Measurements from ENCODE around the gene SLC22A14. TPM values are rescaled to one million over a fixed set of nuclear protein-coding genes. Genes with fewer than 3 reads are reported as not detected.

SLC22A14 gene
- total RNA-seq, 6 experiments from 2014 or later = 0.12 to 0.29 (median 0.12) TPM; not detected in 3

DNA sequence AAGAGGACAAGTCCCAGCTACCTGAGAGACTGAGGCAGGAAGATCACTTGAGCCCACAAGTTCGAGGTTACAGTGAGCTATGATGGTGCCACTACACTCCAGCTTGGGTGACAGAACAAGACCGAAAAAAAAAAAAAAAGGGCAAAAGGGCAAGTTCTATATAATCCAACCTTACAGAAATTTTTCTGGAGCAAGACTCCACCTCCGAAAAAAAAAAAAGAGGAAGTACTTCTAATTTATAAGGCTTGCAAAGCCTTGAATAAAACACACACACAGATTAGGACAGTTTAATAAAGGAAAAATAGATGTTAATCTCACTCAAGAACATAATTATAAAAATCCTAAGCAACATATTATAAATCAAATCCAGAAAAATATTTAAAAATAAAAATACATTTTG lies 50.1 kb downstream of the SLC22A14 start:
- Histone ChIP-seq H3K4me3 (no peak overlapping the region), H3K27ac (no peak overlapping the region), H3K27me3 (no peaks in the 10 kb centered on the region), H3K4me1 (peaks cover 0 to 7% (median 1%) of the 10 kb centered on the region in 4 donors), H3K36me3 (no peaks in the 10 kb centered on the region), H3K9me3 (no peaks in the 10 kb centered on the region)
- no peak for ATAC-seq
- TF ChIP-seq, protein P1, sequence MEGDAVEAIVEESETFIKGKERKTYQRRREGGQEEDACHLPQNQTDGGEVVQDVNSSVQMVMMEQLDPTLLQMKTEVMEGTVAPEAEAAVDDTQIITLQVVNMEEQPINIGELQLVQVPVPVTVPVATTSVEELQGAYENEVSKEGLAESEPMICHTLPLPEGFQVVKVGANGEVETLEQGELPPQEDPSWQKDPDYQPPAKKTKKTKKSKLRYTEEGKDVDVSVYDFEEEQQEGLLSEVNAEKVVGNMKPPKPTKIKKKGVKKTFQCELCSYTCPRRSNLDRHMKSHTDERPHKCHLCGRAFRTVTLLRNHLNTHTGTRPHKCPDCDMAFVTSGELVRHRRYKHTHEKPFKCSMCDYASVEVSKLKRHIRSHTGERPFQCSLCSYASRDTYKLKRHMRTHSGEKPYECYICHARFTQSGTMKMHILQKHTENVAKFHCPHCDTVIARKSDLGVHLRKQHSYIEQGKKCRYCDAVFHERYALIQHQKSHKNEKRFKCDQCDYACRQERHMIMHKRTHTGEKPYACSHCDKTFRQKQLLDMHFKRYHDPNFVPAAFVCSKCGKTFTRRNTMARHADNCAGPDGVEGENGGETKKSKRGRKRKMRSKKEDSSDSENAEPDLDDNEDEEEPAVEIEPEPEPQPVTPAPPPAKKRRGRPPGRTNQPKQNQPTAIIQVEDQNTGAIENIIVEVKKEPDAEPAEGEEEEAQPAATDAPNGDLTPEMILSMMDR (IDR thresholded peaks at IDR 0.05) = no peak
- no peak for TF ChIP-seq POLR2A (IDR thresholded peaks at IDR 0.05)
- no peak for DNase-seq
- intact Hi-C loops (cut with DNase I) = no loop called here
- WGBS (ENCODE audit: insufficient coverage, low coverage, low lambda C conversion rate, missing lambda C conversion rate) = 40% methylated on average over 3 of the region's 3 CpGs

- WGBS (ENCODE audit: insufficient coverage, low coverage, low lambda C conversion rate, missing lambda C conversion rate) = 70% methylated on average over 5 of the region's 5 CpGs
- Histone ChIP-seq H3K9me3 (no peaks in the 10 kb centered on the region), H3K27ac (no peak overlapping the region), H3K36me3 (no peaks in the 10 kb centered on the region), H3K4me1 (peaks cover 0 to 11% (median 1%) of the 10 kb centered on the region in 4 donors), H3K4me3 (no peak overlapping the region), H3K27me3 (no peaks in the 10 kb centered on the region)
- DNase-seq (no peak), ATAC-seq (peak in 1 of 4 donors; percentile 29)
- TF ChIP-seq, protein P1 (IDR thresholded peaks at IDR 0.05) = no peak
- no peak for TF ChIP-seq POLR2A (IDR thresholded peaks at IDR 0.05)
- intact Hi-C loops (cut with DNase I) = no loop called here
These were observed 52.3 kb downstream of the SLC22A14 start for GRCh38 chr3:38334142-38335055.

- intact Hi-C loops (cut with DNase I) = no loop called here
- Histone ChIP-seq H3K27me3 (no peaks in the 10 kb centered on the region), H3K4me3 (no peak overlapping the region), H3K9me3 (no peaks in the 10 kb centered on the region), H3K4me1 (peaks cover 0 to 11% (median 1%) of the 10 kb centered on the region in 4 donors), H3K27ac (no peak overlapping the region), H3K36me3 (no peaks in the 10 kb centered on the region)
- DNase-seq = no peak
- ATAC-seq = peak; percentile 16 to 56 (median 40)
- WGBS (ENCODE audit: insufficient coverage, low coverage, low lambda C conversion rate, missing lambda C conversion rate) = 59% methylated on average over 6 of the region's 6 CpGs
- TF ChIP-seq, protein P1 (IDR thresholded peaks at IDR 0.05) = no peak
- TF ChIP-seq POLR2A (IDR thresholded peaks at IDR 0.05) = no peak
These were observed 53.2 kb downstream of the SLC22A14 start for GRCh38 chr3:38335263-38335662.

DNA sequence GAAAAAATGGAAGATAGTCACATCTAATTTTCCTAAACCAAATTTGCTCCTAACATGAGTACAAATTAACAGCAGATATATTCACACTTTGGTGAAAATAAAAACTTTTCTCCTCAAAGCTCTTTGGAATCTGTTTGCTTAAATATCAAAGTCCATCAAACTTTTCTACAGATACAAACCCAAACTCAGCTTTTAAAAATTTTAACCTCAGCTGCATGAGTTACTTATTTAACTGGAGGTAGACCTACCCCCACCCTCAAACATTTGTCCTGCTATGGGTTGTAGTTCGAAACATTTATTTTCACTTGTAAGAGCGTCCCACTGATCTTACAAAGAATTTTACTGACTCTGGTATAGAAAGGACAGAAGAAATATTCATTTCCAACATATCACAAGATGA lies 55.6 kb downstream of the SLC22A14 start:
- no peak for TF ChIP-seq POLR2A (IDR thresholded peaks at IDR 0.05)
- TF ChIP-seq, protein P1 (IDR thresholded peaks at IDR 0.05) = no peak
- Histone ChIP-seq H3K4me3 (no peak overlapping the region), H3K9me3 (no peaks in the 10 kb centered on the region), H3K27ac (no peak overlapping the region), H3K4me1 (peaks cover 0 to 7% (median 0%) of the 10 kb centered on the region in 4 donors), H3K27me3 (no peaks in the 10 kb centered on the region), H3K36me3 (no peaks in the 10 kb centered on the region)
- ATAC-seq (peak; percentile 41 to 74 (median 46)), DNase-seq (no peak)
- intact Hi-C loops (cut with DNase I) = no loop called here
- 37% methylated on average over 2 of the region's 2 CpGs for WGBS (ENCODE audit: insufficient coverage, low coverage, low lambda C conversion rate, missing lambda C conversion rate)
